ENCODE measurements around the gene MMP15.

- no peak for TF ChIP-seq CTCF (IDR thresholded peaks at IDR 0.05)
- TF ChIP-seq POLR2A (IDR thresholded peaks at IDR 0.05) = no peak
These were observed 40.9 kb upstream of the MMP15 start for GRCh38 chr16:57984443-57985203.

Data from Peyer's patch (tissue), 4 donors.